T47D (cell line): Measurements from ENCODE around the gene TPM1.

ENCODE experiments used
- DNase-seq, 2 experiments: peaks; one replicate each; pipeline versions ENCODE4 v3.0.0 to v3.0.0-alpha.2; 2011 to 2012; ENCODE audit warnings: low read depth in 1 of 2, low spot score in 1 of 2
- JUND ChIP-seq: IDR thresholded peaks from 2 replicates; pipeline ENCODE4 v1.6.1; 2012; ENCODE audit warnings: low read depth
- in situ Hi-C: cut with HindIII; loops from 2 replicates; pipeline ENCODE4 v1.10.0; 2016; ENCODE audit warnings: low sequenced_read_pairs, low pct_unique_long_range_greater_than_20kb

Gene TPM1

GRCh38 chr15:63111481-63111880 is 68.9 kb downstream of the TPM1 start:
- TF ChIP-seq JUND, result no peak
- DNase-seq, result no peak
- in situ Hi-C loops, result no loop called here

- no peak for TF ChIP-seq JUND
These were observed 70.3 kb downstream of the TPM1 start for GRCh38 chr15:63112871-63113270.

GRCh38 chr15:63114465-63114864 is 71.9 kb downstream of the TPM1 start:
- TF ChIP-seq JUND, result no peak
- DNase-seq, result no peak
- in situ Hi-C loops, result no loop called here

More at GRCh38 chr15:63112871-63113270, 70.3 kb downstream of the TPM1 start:
- in situ Hi-C loops, result no loop called here
- DNase-seq, result no peak
